Spleen (tissue), 7 donors: ENCODE measurements around the gene BMPER.

Experiments used
- POLR2A ChIP-seq, 3 donors: fragments of 450-650 bp; IDR thresholded peaks; one replicate each; pipeline ENCODE4 v1.5.1; 2017; ENCODE audit warnings: antibody characterized with exemption in 3 of 3, mild to moderate bottlenecking in 1 of 3
- POLR2AphosphoS5 ChIP-seq, 3 donors: sonication (generic); formaldehyde crosslinking; IDR thresholded peaks; one replicate each; pipeline ENCODE4 v1.5.1; 2017; ENCODE audit warnings: antibody characterized with exemption in 3 of 3
- TF ChIP-seq, protein P1 (sequence below), 11 experiments: fragments of 200-600 bp in 7 of 11; fragments of 450-650 bp in 4 of 11; sonication (generic) in 4 of 11; IDR thresholded peaks in 8 of 11; conservative IDR thresholded peaks in 3 of 11; 1 replicate in 7 of 11; 2 replicates in 4 of 11; pipeline versions ENCODE4 v1.4.0 to v1.8.0; 2016 to 2021; ENCODE audit warnings: antibody characterized with exemption in 11 of 11, inconsistent platforms in 4 of 11, mild to moderate bottlenecking in 1 of 11
- donor health status: DM: no; HTN: no; CAD: no; lungs with moderate emphysema.
- donor health status: DM: no; HTN: no; CAD: no.
- donor health status: DM: no; HTN: no; CAD: no.

DNA sequence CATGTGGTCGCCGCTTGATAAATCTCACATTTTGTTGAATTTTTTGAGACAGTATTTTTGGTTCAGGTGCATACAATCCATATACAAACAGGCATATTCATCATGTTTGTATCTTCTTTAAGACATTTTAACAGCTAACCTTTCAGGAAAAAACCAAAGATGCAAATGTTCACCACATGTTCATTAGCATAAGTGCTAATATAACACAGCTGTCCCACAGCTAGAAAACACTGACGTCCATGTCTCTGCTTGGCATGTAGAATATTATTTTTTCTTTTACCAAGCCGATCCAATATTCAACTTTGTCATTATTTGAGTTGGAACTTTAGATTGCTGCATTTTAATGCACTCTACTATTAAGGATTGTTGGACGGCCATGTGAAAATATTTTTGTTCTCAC lies 31.2 kb downstream of the BMPER start:
- TF ChIP-seq, protein P1, sequence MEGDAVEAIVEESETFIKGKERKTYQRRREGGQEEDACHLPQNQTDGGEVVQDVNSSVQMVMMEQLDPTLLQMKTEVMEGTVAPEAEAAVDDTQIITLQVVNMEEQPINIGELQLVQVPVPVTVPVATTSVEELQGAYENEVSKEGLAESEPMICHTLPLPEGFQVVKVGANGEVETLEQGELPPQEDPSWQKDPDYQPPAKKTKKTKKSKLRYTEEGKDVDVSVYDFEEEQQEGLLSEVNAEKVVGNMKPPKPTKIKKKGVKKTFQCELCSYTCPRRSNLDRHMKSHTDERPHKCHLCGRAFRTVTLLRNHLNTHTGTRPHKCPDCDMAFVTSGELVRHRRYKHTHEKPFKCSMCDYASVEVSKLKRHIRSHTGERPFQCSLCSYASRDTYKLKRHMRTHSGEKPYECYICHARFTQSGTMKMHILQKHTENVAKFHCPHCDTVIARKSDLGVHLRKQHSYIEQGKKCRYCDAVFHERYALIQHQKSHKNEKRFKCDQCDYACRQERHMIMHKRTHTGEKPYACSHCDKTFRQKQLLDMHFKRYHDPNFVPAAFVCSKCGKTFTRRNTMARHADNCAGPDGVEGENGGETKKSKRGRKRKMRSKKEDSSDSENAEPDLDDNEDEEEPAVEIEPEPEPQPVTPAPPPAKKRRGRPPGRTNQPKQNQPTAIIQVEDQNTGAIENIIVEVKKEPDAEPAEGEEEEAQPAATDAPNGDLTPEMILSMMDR (IDR thresholded peaks at IDR 0.05 in 8 of 11, conservative IDR thresholded peaks at IDR 0.05 in 3 of 11) = no peak
- TF ChIP-seq POLR2A (IDR thresholded peaks at IDR 0.05) (no peak), POLR2AphosphoS5 (IDR thresholded peaks at IDR 0.05) (no peak)
